Mammary epithelial cell (primary cell): ENCODE results near the gene PPP1R18.

Source experiments
- CTCF ChIP-seq, 2 donors: IDR thresholded peaks in 1 of 2; conservative IDR thresholded peaks in 1 of 2; 2 replicates each; pipeline ENCODE4 v1.5.1; 2011 to 2012; ENCODE audit warnings: inconsistent platforms in 2 of 2, low read length in 2 of 2, mild to moderate bottlenecking in 2 of 2, control low read depth in 1 of 2, low read depth in 1 of 2; ENCODE audit not compliant: insufficient read depth in 1 of 2; ENCODE audit errors: extremely low read depth in 1 of 2
- EZH2 ChIP-seq: IDR thresholded peaks from 2 replicates; pipeline ENCODE4 v1.6.1; 2012; ENCODE audit warnings: low read length, inconsistent platforms, borderline replicate concordance

- no peak for TF ChIP-seq CTCF (conservative IDR thresholded peaks at IDR 0.05 in 1 of 2, IDR thresholded peaks at IDR 0.05 in 1 of 2; ENCODE audit: extremely low read depth in 1 of 2, insufficient read depth in 1 of 2, low read depth in 1 of 2, low read length in 2 of 2)
- TF ChIP-seq EZH2 = no peak
These were observed 26.0 kb upstream of the PPP1R18 start for GRCh38 chr6:30712441-30712945.
